ENCODE data around the gene FYB2.

Gene FYB2, protein sequence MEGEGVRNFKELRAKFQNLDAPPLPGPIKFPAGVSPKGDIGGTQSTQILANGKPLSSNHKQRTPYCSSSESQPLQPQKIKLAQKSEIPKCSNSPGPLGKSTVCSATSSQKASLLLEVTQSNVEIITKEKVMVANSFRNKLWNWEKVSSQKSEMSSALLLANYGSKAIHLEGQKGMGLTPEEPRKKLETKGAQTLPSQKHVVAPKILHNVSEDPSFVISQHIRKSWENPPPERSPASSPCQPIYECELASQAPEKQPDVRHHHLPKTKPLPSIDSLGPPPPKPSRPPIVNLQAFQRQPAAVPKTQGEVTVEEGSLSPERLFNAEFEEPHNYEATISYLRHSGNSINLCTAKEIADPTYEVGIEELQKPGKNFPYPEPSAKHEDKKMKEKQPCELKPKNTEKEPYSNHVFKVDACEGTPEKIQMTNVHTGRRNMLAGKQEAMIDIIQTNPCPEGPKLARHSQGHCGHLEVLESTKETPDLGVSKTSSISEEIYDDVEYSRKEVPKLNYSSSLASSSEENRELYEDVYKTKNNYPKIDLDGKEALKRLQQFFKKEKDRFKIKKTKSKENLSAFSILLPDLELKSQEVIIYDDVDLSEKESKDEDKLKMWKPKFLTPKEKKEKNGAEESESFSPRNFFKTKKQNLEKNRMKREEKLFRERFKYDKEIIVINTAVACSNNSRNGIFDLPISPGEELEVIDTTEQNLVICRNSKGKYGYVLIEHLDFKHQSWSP
- 0 reads per million in 2 donors for total RNA-seq

DNA sequence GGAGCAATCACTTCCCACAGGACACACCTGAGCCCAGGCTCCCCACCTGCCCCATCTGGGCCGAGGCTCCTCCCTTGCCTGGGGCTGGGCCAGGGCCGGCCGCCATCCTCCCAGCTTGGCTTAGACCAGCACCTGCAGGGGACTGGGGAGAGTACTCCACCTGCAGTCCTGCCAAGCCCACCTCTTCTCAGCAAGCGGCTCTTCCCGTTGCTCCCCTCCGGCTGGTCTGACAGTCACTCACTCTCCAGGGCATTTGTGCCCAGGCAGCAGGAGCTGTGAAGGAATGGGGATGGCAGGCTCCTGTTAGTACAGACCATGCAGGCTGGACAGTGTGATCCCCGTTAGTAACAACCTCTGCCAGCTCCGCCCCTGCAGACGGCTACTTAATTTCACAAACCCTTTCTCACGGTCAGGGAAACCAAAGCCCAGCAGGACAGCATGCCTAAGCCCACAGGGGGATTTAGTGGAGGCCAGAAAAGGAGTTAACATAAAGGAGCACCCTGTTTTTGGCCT lies at the start of gene FYB2:
Gene FYB2 (minus strand): TSS at position 18 of the 513 bp plus-strand sequence. CDS start 114 bp downstream, outside the sequence.
- DNase-seq, result no peak

DNA sequence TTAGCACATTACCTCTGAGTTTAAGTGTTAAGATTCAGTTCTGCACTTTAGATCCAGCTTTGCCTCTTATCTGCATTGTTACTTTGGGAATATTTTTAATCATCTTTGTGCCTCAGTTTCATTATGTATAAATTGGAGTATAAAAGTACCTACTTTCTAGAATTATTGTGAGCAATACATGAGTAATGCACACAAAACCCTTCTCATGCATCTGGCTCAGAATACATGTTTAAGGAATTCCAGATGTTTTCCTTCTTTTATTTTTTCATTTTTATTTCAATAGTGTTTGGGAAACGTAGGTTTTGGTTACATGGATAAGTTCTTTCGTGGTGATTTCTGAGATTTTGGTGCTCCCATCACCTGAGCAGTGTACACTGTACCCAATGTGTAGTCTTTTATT lies 49.6 kb upstream of the FYB2 start:
- no peak for DNase-seq

DNA sequence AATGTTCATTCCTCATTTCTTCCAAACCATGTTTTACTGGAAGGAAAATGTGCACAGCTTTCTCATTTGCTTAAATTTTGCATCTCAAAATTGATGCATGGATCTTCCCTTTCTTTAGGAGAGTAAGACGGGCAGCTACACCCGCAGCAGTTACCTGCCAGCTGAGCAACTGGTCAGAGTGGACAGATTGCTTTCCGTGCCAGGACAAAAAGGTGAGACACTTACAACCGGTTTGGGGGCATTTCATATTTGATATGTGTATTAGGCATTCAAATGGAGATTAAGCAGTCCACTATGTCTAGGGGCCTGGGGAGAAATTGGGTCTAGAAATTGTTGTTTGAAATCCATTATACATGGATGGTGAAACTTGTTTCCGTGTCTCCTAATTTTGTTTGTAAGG lies 48.3 kb upstream of the FYB2 start:
- DNase-seq, result no peak

DNA sequence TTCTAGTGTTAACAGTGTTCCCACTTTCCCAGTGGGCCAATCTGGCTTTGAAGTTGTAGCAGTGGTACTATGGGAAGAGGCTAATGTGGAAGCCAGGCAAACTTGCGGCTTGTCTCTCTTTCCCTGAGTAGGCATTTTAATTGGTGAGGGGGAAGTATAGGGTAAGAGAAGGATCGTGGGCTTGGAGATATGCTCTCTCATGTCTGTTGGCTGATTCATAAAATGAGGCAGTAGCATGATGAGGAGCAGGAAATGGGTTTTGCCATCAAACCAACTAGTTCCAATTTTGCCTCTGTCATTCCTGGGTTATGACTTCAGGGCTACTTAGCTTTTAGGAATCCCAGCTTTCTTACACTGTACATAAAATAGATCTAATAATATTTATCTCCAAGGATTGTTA lies 47.5 kb upstream of the FYB2 start:
- DNase-seq, result no peak

DNA sequence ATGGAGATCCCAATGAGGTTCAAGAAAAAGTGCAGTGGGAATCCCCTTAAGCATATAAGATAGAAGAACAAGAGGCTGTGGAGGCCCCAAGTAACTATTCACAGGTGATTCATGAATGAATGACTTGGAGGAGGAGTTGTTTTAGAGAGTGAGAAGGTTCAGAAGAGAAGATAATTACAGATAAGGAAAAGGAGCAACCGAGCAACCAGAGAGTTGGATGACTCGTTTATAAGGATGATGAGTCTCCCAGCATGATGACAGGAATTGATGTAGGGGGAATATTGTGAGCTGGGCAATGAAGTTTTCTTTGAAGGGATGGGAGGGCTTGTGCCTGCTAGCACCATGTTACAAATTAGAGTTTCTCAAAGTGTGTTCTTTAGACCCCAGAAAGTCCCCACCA lies 45.2 kb upstream of the FYB2 start:
- no peak for DNase-seq

DNA sequence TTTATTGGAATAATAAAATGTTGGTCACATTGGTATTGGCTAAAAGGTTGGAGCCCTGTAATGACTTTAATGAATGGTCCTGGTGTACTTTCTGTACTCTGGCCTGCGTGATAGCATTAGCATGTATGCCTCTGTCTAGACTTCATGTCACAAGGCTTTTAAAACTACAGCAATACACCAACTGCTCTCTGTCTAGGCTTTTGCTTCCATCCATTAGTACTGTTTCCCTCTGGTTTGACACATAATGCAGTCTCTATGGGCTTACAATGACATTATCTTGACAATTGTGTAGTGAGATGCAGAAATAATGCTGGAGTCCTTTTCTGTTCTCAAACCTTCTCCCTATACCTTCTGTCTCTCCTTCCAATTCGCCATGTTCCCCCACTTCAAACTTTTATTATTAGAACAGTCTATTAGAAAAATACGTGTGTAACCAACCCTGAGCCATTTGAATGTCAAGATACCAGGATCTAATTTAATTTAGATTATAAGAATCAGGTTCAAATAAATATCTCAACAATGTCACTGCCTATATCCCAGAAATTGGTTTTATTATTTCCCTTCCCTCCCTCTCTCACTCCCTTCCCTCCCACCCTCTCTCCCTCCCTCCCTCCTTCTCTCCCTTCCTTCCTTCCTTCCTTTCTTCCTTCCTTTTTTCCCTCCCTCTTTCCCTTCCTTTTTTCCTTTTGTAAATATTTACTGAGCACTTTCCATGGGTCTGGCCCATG lies 44.2 kb upstream of the FYB2 start:
- DNase-seq, result no peak

DNA sequence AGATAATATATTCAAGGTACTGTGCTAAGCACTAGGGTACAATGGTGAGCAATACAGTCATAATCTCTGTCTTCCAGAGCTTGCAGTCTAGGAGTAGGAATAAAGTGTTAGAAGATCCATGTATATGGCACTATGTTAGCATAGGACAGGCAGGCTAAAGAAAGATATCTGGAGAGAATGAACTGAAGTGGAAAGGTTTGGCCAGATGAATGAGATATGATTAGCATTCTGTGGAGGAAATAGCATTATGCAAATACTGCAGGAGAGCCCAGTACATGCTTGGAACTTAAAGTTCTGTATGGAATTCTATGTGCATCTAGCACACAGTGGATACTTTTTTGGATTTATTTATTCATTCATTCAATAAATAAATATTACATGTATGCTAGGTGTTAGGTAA lies 40.1 kb upstream of the FYB2 start:
- DNase-seq, result no peak

DNA sequence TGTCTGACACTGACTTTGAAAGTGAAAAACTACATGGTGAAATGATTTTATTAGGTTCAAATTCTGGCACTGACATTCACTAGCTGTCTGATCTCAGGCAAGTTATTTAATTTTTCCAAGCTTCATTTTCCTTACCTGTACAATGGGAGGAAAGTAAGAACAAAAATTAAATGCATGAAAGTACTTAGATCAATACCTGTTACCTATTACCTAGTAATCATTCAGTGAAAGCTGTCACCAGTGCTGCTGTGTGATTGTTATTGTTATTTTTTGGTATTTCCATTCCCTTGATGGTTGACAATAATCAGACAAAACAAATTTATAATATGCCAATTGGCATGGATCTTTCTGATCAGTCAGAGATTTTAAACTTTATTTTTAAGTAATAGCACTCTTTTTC lies 37.0 kb upstream of the FYB2 start:
- no peak for DNase-seq

DNA sequence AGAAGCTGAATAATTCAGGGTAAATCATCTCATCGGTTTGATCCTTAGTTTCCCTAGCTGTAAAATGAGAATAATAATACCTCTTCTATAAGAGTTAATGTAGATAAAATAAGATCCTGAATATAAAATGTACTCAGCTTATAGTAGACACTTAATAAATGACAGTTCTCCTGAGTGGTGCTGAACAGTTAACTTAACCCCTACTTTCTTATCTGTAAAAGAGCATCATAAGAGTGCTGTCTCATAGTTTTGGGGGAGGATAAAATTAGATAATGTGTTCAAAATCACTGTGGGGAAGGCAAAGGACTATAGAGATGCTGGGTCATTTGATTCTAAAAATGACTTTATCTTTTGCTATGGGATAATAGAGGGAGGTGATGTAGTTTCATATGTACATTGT lies 36.0 kb upstream of the FYB2 start:
- DNase-seq, result no peak

DNA sequence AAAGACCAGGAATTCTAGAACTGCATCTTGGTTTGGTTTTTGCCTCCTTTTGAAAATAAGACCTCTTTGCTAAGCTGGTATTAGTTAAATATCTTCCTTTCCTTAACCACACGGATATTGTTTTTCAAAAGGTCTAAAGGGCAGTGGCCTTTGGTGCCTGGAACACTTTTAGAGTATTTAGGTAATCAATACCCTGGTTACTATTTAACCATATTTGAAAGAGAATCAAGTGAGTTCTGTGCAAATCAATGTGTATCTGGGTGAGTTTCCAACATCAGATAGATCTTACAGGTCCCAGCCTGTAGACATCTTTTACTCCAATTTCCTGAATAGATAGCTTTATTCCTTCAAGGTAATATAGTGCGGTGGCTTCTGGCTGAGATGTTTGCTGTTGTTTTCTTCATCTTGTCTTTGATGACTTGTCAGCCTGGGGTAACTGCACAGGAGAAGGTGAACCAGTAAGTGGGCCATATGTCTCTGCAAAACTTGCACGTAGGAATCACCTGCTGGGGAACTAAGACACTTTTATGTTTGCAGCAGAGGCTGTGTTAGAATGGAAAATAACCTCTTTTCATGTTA lies 35.4 kb upstream of the FYB2 start, which contains the start of gene C8A:
Gene C8A (plus strand): TSS at position 277 of the 579 bp plus-strand sequence. CDS start 105 bp downstream, at position 382.
- DNase-seq, result no peak

DNA sequence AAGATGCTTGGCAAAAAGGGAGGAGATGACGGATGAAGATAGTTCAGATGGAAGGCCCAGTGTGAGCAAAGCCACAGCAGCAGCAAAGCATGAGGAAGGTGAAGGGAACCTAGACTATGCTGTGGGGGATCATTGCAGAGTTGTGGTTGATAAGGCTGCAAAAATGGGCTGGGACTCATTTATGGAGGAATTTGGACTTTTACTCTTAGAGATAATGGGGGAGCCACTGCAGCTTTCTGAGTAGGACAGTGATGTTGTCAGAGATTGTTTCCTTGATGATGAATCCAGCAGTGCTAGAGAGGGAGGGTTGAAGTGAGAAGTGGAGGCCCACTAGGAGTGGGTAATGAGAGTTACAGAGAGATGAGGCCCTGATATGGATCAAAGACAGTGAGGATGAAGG lies 33.3 kb upstream of the FYB2 start:
- DNase-seq, result no peak

DNA sequence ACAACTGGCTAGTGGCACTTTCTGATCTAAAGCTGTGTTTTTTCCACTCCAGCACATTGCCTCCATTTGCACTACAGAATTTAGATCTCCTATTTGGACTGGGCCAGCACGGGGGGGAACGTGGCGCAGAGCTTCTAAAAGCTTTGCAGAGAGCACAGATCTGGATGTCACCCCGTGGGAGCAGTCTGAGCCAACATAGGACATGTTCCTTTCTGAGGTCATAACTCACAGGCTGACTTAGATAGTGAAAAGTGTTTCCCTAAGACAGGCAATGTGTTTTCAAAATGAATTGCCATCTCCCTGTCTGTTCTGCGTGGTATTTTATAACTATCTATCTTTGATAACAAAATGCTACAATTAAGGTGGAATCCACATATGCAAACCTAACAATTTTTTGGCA lies 31.7 kb upstream of the FYB2 start:
- no peak for DNase-seq

DNA sequence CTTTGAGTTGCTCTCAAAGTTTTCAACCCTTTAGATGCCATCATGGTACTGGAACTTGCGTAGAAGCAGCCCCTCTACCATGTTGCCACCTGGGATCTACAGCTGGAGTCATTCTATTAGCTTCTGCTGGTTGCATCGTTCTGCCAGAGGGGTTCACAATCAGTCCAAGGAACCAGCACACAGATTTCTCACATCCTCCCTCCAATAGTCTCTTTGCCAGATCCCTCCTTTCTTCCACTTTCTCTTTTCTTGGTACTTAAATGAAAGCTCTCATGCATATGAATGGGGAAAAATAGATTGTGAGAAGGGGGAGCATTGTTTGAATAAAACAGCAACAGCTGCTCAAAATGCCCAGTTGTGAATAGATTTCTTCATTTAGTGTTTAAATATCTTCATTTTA lies 31.2 kb upstream of the FYB2 start:
- no peak for DNase-seq

DNA sequence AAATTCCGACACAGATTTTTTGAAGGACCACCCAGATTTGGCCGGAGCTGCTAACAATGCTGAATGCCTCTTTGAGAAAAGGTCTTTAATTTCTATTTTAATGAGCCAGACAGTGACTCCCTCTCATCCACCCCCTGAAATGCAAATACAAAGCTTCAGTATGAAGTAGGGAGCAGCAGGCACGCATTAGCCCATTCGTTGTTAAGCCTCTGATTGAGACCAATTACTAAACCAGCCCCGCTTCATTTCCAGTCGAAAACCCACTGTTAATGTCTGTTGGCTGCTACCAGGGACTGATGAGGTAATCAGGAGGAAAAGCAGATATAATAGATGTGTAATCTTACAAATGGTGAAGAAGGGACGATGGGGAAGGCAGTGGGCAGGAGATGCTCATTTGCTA lies 30.5 kb upstream of the FYB2 start:
- DNase-seq, result no peak

DNA sequence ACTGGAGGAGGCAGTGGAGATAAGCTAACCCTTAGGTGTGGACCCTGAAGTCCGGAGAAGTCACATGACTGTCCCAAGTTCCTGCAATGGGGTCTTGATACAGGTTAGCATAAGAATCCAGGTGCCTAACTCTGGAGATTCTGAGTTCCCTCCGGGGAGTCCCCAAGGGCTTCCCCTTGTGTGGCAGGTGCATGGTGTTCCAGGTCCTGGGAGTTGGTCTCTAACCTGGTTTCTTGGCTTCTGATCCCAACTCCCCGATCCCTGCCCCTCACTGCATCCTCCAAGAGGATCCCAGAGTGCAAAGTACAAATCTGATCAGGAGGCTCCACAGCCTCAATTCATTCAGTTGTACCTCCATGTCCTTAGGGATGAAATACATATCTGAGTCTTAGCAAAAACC lies 26.1 kb upstream of the FYB2 start:
- no peak for DNase-seq

DNA sequence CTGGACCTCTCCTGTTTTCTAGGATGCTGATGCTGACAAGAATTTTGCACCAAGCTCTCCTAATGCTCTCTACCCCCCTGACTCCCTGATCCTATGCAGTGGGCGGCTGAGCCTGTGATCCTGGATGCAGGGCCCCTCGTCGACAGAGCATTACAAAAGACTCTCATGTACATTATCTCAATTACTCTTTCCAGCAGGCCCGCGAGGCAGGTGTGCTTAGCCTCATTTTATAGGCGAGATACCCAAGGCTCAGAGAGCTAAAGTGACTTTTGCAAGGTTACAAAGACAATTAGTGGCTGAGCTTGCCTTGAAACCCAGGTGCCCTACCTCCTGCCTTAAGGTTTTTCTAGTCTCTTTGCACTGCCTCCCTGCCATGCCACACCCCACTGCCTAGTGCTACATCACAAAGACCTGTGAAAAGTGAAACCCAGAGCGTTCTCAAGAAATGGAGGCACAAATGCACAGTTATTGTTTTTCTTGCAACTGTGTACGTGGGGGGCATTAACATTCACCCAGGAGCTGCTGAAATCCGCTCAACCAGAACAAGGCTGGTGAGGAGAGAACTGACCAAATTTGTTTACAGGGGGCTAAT lies 25.4 kb upstream of the FYB2 start:
- DNase-seq, result no peak

DNA sequence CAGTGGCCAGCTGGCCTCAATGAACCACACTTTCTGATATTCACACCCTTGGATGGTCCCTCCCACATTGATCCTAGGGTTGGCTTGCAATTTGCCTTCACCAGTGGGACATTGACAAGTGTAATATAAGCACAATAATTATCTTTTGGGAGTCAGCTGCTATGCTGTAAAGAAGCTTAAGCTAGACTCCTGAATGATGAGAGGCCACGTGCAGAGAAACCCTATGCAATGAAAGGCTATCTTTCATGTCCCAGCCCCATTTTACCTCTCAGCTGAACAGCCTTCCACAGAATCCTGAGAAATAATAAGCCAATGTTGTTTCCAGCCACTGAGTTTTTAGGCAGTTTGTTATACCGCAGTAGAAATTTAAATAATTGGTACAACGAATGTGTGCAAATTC lies 24.3 kb upstream of the FYB2 start:
- no peak for DNase-seq

DNA sequence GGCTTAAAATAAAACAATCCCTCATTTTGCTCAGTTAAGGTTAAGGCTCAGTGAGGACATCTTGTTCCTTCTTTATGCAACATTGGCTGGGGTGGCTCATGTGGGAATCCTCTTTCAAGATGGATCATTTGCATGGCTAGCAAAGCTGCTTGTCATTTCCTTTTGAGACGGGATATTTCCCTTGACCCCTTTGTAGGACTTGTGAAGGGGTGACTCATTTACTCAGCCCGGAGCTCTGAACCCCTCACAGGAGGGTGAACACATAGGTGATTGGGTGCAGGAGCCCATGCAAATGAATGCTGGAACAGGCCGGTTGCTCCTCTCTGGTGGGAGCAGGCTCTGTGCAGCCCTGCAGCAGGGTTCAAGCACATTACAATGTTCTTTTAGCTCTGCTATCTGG lies 19.6 kb upstream of the FYB2 start:
- DNase-seq, result no peak

DNA sequence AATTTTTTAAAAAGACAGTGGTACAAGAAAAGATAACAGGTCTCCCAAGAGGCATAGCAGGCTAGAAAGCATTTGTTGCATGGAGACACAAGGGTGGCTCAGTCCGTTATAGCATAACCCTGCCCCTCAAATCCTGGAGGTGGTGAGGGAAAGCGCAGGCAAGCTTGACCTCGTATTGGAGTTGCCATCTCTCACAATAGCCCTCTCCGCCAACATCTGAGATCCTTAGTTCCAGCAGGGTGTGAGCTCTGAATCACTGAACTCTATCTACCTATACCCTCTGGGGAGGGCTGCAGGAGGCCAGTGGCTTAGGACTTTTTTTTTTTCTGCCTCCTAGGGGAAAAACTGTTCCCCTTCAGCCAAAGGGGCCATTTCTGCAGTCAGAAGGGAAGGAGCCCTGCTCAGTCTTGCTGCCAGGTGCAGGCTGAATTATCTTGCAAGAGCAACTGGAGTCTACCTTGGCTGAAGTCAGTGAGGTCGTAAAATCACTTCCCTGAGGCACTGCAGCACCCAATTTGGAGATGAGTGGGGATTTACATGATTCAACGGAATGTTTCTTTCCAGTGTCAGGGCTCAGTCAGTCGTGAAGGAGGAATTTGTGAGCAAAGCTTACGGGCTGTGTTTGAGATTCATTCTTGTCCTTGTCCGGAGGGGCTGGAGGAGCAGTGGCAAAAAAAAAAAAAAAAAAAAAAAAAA lies 18.2 kb upstream of the FYB2 start:
- no peak for DNase-seq

DNA sequence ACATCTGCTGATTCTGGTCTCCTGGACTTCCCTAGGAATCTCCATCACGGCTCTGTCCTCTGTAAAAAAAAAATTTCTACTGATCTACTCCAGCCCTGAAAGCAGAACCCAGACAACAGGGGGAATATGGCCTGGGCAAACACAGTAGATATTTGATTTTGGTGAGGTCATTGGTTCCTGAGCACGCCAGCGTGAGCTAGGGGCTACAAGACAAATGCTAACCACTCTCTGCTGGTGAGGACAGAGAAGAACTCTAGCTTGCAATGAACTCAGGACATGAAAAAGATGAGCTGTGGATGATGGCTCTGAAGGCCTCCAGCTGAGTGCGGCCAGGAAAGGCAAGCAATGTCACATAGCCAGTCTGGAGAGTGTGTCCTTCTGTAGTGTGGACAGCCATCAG lies 17.2 kb upstream of the FYB2 start:
- DNase-seq, result no peak

DNA sequence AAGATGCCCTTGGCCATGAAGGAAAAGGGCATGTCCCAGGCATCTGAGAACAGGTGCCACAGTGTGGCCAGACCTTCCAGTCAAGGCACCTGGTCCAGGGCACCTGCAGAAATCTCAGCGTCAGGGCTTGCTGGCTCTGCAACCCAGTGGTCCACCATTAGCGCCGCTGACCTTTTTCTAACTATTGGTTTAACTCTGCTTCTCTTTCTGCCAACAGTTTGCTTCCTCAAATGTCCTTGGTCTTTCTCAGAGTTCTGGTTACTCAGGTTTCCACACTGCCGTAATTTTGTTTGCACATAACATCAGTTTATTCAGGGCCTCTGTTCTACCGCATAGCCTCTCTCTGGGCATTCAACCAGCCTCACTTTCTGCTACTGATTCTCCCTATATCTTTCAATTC lies 16.5 kb upstream of the FYB2 start:
- DNase-seq, result no peak
